SU-DHL-6 (cell line): ENCODE data around the gene POU4F1.

ENCODE experiments used
- H2AFZ ChIP-seq: fragments of 200-600 bp; sonication (generic); 2 replicates; pipeline ENCODE4 v1.6.1; 2014; ENCODE audit warnings: low read depth, mild to moderate bottlenecking, moderate library complexity, mixed read lengths, antibody characterized with exemption, low read length; ENCODE audit not compliant: severe bottlenecking
- H3F3A ChIP-seq: fragments of 200-600 bp; shearing (Covaris generic); 2 replicates; pipeline ENCODE4 v1.6.0; 2016; ENCODE audit warnings: antibody characterized with exemption, mild to moderate bottlenecking; ENCODE audit not compliant: insufficient read depth
- H3K27ac ChIP-seq: fragments of 200-600 bp; sonication (generic); 2 replicates; pipeline ENCODE4 v1.5.1; 2016; ENCODE audit warnings: low read depth, mild to moderate bottlenecking, low read length, moderate library complexity, mixed read lengths
- H3K27me3 ChIP-seq: fragments of 200-600 bp; sonication (generic), shearing (Covaris generic); 2 replicates; pipeline ENCODE4 v1.6.0; 2014; ENCODE audit warnings: mild to moderate bottlenecking, low read length
- H3K36me3 ChIP-seq: fragments of 200-600 bp; sonication (generic); 2 replicates; pipeline ENCODE4 v1.6.1; 2014; ENCODE audit warnings: mild to moderate bottlenecking, low read length, mixed read lengths
- H3K4me2 ChIP-seq: fragments of 300-600, 200-600 bp; shearing (Covaris generic), sonication (generic); 2 replicates; pipeline ENCODE4 v1.6.0; 2014; ENCODE audit warnings: low read length, low read depth, mild to moderate bottlenecking; ENCODE audit not compliant: poor library complexity, severe bottlenecking
- H3K4me3 ChIP-seq: fragments of 200-600 bp; sonication (generic); 2 replicates; pipeline ENCODE4 v1.5.1; 2014; ENCODE audit warnings: antibody characterized with exemption, low read length, mild to moderate bottlenecking, mixed read lengths; ENCODE audit not compliant: insufficient read depth, poor library complexity, severe bottlenecking
- H3K79me2 ChIP-seq: fragments of 200-600 bp; sonication (generic); 2 replicates; pipeline ENCODE4 v1.6.1; 2014; ENCODE audit warnings: mild to moderate bottlenecking, low read length, moderate library complexity; ENCODE audit not compliant: insufficient read depth
- H3K9ac ChIP-seq: fragments of 200-600 bp; sonication (generic); 2 replicates; pipeline ENCODE4 v1.7.0; 2014; ENCODE audit warnings: mild to moderate bottlenecking, low read length
- H3K9me2 ChIP-seq: fragments of 200-600 bp; sonication (generic); replicated peaks from 2 replicates; pipeline ENCODE4 v1.6.1; 2014; ENCODE audit warnings: low read length; ENCODE audit not compliant: insufficient read depth
- H3K9me3 ChIP-seq: fragments of 200-600 bp; sonication (generic); 2 replicates; pipeline ENCODE4 v1.6.1; 2014; ENCODE audit warnings: low read length, mixed read lengths; ENCODE audit not compliant: insufficient read depth
- H4K20me1 ChIP-seq: fragments of 200-600 bp; sonication (generic); 2 replicates; pipeline ENCODE4 v1.6.1; 2014; ENCODE audit warnings: low read depth, mild to moderate bottlenecking, antibody characterized with exemption, low read length, moderate library complexity, mixed read lengths
- CTCF ChIP-seq: fragments of 200-600 bp; sonication (generic); IDR thresholded peaks from one replicate; pipeline ENCODE4 v1.5.1; 2017; ENCODE audit warnings: antibody characterized with exemption, mild to moderate bottlenecking, low read length, moderate library complexity; ENCODE audit not compliant: insufficient read depth, poor library complexity, severe bottlenecking
- EZH2phosphoT487 ChIP-seq: fragments of 200-600 bp; sonication (generic), shearing (Covaris generic); conservative IDR thresholded peaks from 2 replicates; pipeline ENCODE4 v1.6.1; 2018; ENCODE audit warnings: mild to moderate bottlenecking, antibody characterized with exemption, low read length, moderate library complexity, mixed read lengths

POU4F1 gene

GRCh38 chr13:78603240-78603957 is at the start of gene POU4F1:
POU4F1 (minus strand) TSS chr13:78603552; CDS start chr13:78603326, 226 bp downstream.
- H4K20me1 ChIP-seq, result no peaks in the 10 kb centered on the region
- H3K27ac ChIP-seq, result no peak within 1 kb of the TSS
- H3K9ac ChIP-seq, result no peak within 1 kb of the TSS
- no peaks in the 10 kb centered on the region for H3F3A ChIP-seq
- H3K27me3 ChIP-seq, result no peaks in the 10 kb centered on the region
- no peak within 1 kb of the TSS for H3K4me2 ChIP-seq
- no peak for TF ChIP-seq EZH2phosphoT487
- no peak for TF ChIP-seq CTCF
- H2AFZ ChIP-seq, result no peak within 1 kb of the TSS
- H3K79me2 ChIP-seq, result no peaks in the 10 kb centered on the region
- no peaks in the 10 kb centered on the region for H3K9me2 ChIP-seq
- H3K4me3 ChIP-seq, result no peak within 1 kb of the TSS
- no peaks in the 10 kb centered on the region for H3K9me3 ChIP-seq
- H3K36me3 ChIP-seq, result no peaks in the 10 kb centered on the region

GRCh38 chr13:78652651-78653050 is 49.3 kb upstream of the POU4F1 start:
- Histone ChIP-seq H3K27me3 (no peaks in the 10 kb centered on the region), H3K9ac (no peak overlapping the region), H4K20me1 (peaks cover 61% of the 10 kb centered on the region), H3K27ac (no peak overlapping the region), H3K79me2 (peaks cover 98% of the 10 kb centered on the region), H3F3A (no peaks in the 10 kb centered on the region), H3K4me2 (no peak overlapping the region), H3K9me3 (no peaks in the 10 kb centered on the region), H2AFZ (no peak overlapping the region), H3K36me3 (no peaks in the 10 kb centered on the region), H3K4me3 (no peak overlapping the region), H3K9me2 (no peaks in the 10 kb centered on the region)
- no peak for TF ChIP-seq EZH2phosphoT487
- TF ChIP-seq CTCF, result no peak

GRCh38 chr13:78650717-78651083 is 47.3 kb upstream of the POU4F1 start:
- H3F3A ChIP-seq, result no peaks in the 10 kb centered on the region
- H3K27me3 ChIP-seq, result no peaks in the 10 kb centered on the region
- no peak overlapping the region for H3K9ac ChIP-seq
- H3K4me3 ChIP-seq, result no peak overlapping the region
- no peak overlapping the region for H3K27ac ChIP-seq
- H3K79me2 ChIP-seq, result peaks cover 100% of the 10 kb centered on the region
- no peaks in the 10 kb centered on the region for H3K9me2 ChIP-seq
- H3K9me3 ChIP-seq, result no peaks in the 10 kb centered on the region
- no peaks in the 10 kb centered on the region for H3K36me3 ChIP-seq
- H2AFZ ChIP-seq, result no peak overlapping the region
- H4K20me1 ChIP-seq, result peaks cover 64% of the 10 kb centered on the region
- H3K4me2 ChIP-seq, result no peak overlapping the region
- no peak for TF ChIP-seq EZH2phosphoT487
- no peak for TF ChIP-seq CTCF
